HAP-1 (cell line): ENCODE measurements around the gene C14orf180.
"Not testable (repeated sequence)": the region's sequence is repeated elsewhere in the genome, so short reads cannot be mapped to it uniquely, and the experiment has no call there.

ENCODE experiments used
- DNase-seq, 2 experiments: peaks; one replicate each; pipeline ENCODE4 v3.0.0-alpha.2; 2016 to 2020; ENCODE audit warnings: low spot score in 2 of 2
- H3K27me3 ChIP-seq: fragments of 250-450 bp; sonication (Bioruptor Pico); 2 replicates; pipeline ENCODE4 v1.5.1; 2020; ENCODE audit warnings: low read depth, mild to moderate bottlenecking, moderate library complexity
- H3K36me3 ChIP-seq: fragments of 250-450 bp; sonication (Bioruptor Pico); replicated peaks from 2 replicates; pipeline ENCODE4 v1.5.1; 2020; ENCODE audit warnings: mild to moderate bottlenecking
- H3K4me1 ChIP-seq: fragments of 250-450 bp; sonication (Bioruptor Pico); 2 replicates; pipeline ENCODE4 v1.5.1; 2020; ENCODE audit warnings: mild to moderate bottlenecking
- H3K4me3 ChIP-seq: fragments of 250-450 bp; sonication (Bioruptor Pico); 2 replicates; pipeline ENCODE4 v1.5.1; 2020; ENCODE audit warnings: mild to moderate bottlenecking, moderate library complexity
- H3K9me3 ChIP-seq: fragments of 250-450 bp; sonication (Bioruptor Pico); 2 replicates; pipeline ENCODE4 v1.5.1; 2020; ENCODE audit warnings: mild to moderate bottlenecking, moderate library complexity
- in situ Hi-C: fragments of 300-500 bp; cut with MboI; formaldehyde crosslinking; loops from 3 replicates; pipeline ENCODE4 v1.14.3; 2020; ENCODE audit warnings: low sequenced_read_pairs, inconsistent platforms, mixed read lengths

C14orf180 gene

GRCh38 chr14:104573930-104574329 lies 5.6 kb upstream of the C14orf180 start:
- no peak overlapping the region for H3K4me3 ChIP-seq
- in situ Hi-C loops = no loop called here
- no peak for DNase-seq
- H3K36me3 ChIP-seq = no peaks in the 10 kb centered on the region
- no peaks in the 10 kb centered on the region for H3K9me3 ChIP-seq
- H3K4me1 ChIP-seq = no peaks in the 10 kb centered on the region
- peaks cover 8% of the 10 kb centered on the region for H3K27me3 ChIP-seq

- in situ Hi-C loops = no loop called here
- no peaks in the 10 kb centered on the region for H3K9me3 ChIP-seq
- no peaks in the 10 kb centered on the region for H3K4me1 ChIP-seq
- H3K4me3 ChIP-seq = no peak overlapping the region
- H3K27me3 ChIP-seq = peaks cover 13% of the 10 kb centered on the region
- H3K36me3 ChIP-seq = no peaks in the 10 kb centered on the region
- DNase-seq = no peak
Measured at GRCh38 chr14:104574536-104574935, 5.0 kb upstream of the C14orf180 start.

- in situ Hi-C loops = no loop called here
- Histone ChIP-seq H3K27me3 (peaks cover 17% of the 10 kb centered on the region), H3K4me3 (no peak overlapping the region), H3K9me3 (no peaks in the 10 kb centered on the region), H3K36me3 (no peaks in the 10 kb centered on the region), H3K4me1 (no peaks in the 10 kb centered on the region)
- no peak for DNase-seq
Measured at GRCh38 chr14:104574978-104575583, 4.5 kb upstream of the C14orf180 start.

- DNase-seq = no peak
- in situ Hi-C loops = no loop called here
- Histone ChIP-seq H3K4me3 (no peak overlapping the region), H3K36me3 (no peaks in the 10 kb centered on the region), H3K4me1 (no peaks in the 10 kb centered on the region), H3K9me3 (no peaks in the 10 kb centered on the region), H3K27me3 (peaks cover 17% of the 10 kb centered on the region)
Measured at GRCh38 chr14:104576232-104576969, 3.2 kb upstream of the C14orf180 start.

- Histone ChIP-seq H3K27me3 (peaks cover 17% of the 10 kb centered on the region), H3K9me3 (no peaks in the 10 kb centered on the region), H3K36me3 (no peaks in the 10 kb centered on the region), H3K4me1 (no peaks in the 10 kb centered on the region), H3K4me3 (no peak overlapping the region)
- no peak for DNase-seq
- in situ Hi-C loops = no loop called here
Measured at GRCh38 chr14:104576970-104577332, 2.6 kb upstream of the C14orf180 start.

- Histone ChIP-seq H3K9me3 (no peaks in the 10 kb centered on the region), H3K4me1 (no peaks in the 10 kb centered on the region), H3K27me3 (peaks cover 17% of the 10 kb centered on the region), H3K36me3 (no peaks in the 10 kb centered on the region), H3K4me3 (no peak overlapping the region)
- DNase-seq = no peak
- in situ Hi-C loops = no loop called here
Measured at GRCh38 chr14:104577426-104577825, 2.1 kb upstream of the C14orf180 start.

GRCh38 chr14:104577847-104578301 lies 1.7 kb upstream of the C14orf180 start:
- Histone ChIP-seq H3K4me1 (no peaks in the 10 kb centered on the region), H3K9me3 (no peaks in the 10 kb centered on the region), H3K36me3 (no peaks in the 10 kb centered on the region), H3K27me3 (peaks cover 17% of the 10 kb centered on the region), H3K4me3 (no peak overlapping the region)
- in situ Hi-C loops = no loop called here
- DNase-seq = no peak

GRCh38 chr14:104578321-104578720 lies 1.2 kb upstream of the C14orf180 start:
- Histone ChIP-seq H3K4me3 (no peak overlapping the region), H3K27me3 (peaks cover 17% of the 10 kb centered on the region), H3K4me1 (no peaks in the 10 kb centered on the region), H3K36me3 (no peaks in the 10 kb centered on the region), H3K9me3 (no peaks in the 10 kb centered on the region)
- in situ Hi-C loops = no loop called here
- no peak for DNase-seq

- DNase-seq, H3K4me1 ChIP-seq, H3K36me3 ChIP-seq, in situ Hi-C loops, H3K9me3 ChIP-seq, H3K4me3 ChIP-seq: not testable (repeated sequence)
- peaks cover 25% of the 10 kb centered on the region for H3K27me3 ChIP-seq
Measured at GRCh38 chr14:104579939-104580338, 375 bp downstream of the C14orf180 start.

GRCh38 chr14:104580961-104581360 lies 1.4 kb downstream of the C14orf180 start:
- H3K36me3 ChIP-seq = no peaks in the 10 kb centered on the region
- H3K4me1 ChIP-seq = no peaks in the 10 kb centered on the region
- peaks cover 35% of the 10 kb centered on the region for H3K27me3 ChIP-seq
- in situ Hi-C loops = no loop called here
- no peaks in the 10 kb centered on the region for H3K9me3 ChIP-seq
- DNase-seq = no peak
- no peak overlapping the region for H3K4me3 ChIP-seq

- H3K27me3 ChIP-seq = peaks cover 37% of the 10 kb centered on the region
- in situ Hi-C loops = no loop called here
- H3K4me3 ChIP-seq = no peak overlapping the region
- H3K36me3 ChIP-seq = no peaks in the 10 kb centered on the region
- DNase-seq = no peak
- no peaks in the 10 kb centered on the region for H3K4me1 ChIP-seq
- no peaks in the 10 kb centered on the region for H3K9me3 ChIP-seq
Measured at GRCh38 chr14:104581521-104581920, 2.0 kb downstream of the C14orf180 start.

GRCh38 chr14:104582005-104582404 lies 2.4 kb downstream of the C14orf180 start:
- Histone ChIP-seq H3K27me3 (peaks cover 37% of the 10 kb centered on the region), H3K36me3 (no peaks in the 10 kb centered on the region), H3K4me1 (no peaks in the 10 kb centered on the region), H3K9me3 (no peaks in the 10 kb centered on the region), H3K4me3 (no peak overlapping the region)
- no peak for DNase-seq
- in situ Hi-C loops = no loop called here

- H3K9me3 ChIP-seq = no peaks in the 10 kb centered on the region
- no peaks in the 10 kb centered on the region for H3K4me1 ChIP-seq
- in situ Hi-C loops = no loop called here
Measured at GRCh38 chr14:104582662-104583061, 3.1 kb downstream of the C14orf180 start.

GRCh38 chr14:104583424-104584306 lies 4.1 kb downstream of the C14orf180 start:
- DNase-seq = no peak
- no peak overlapping the region for H3K4me3 ChIP-seq
- peaks cover 31% of the 10 kb centered on the region for H3K27me3 ChIP-seq
- no peaks in the 10 kb centered on the region for H3K4me1 ChIP-seq
- H3K36me3 ChIP-seq = no peaks in the 10 kb centered on the region
- H3K9me3 ChIP-seq = no peaks in the 10 kb centered on the region
- in situ Hi-C loops = no loop called here

More at GRCh38 chr14:104582662-104583061, 3.1 kb downstream of the C14orf180 start:
- DNase-seq = no peak
- H3K36me3 ChIP-seq = no peaks in the 10 kb centered on the region
- no peak overlapping the region for H3K4me3 ChIP-seq
- H3K27me3 ChIP-seq = peaks cover 37% of the 10 kb centered on the region
